HEK293T (cell line): ENCODE results near the gene SUPT16H.

Source experiments
- HDGF ChIP-seq: fragments of 450-650 bp; IDR thresholded peaks from 2 replicates; pipeline ENCODE4 v1.6.1; 2017; ENCODE audit warnings: antibody characterized with exemption, borderline replicate concordance
- NFRKB ChIP-seq: fragments of 450-650 bp; IDR thresholded peaks from 2 replicates; pipeline ENCODE4 v1.6.1; 2016; ENCODE audit warnings: mild to moderate bottlenecking, moderate library complexity
- SUZ12 ChIP-seq: fragments of 450-650 bp; IDR thresholded peaks from 2 replicates; pipeline ENCODE4 v1.6.1; 2016; ENCODE audit warnings: mild to moderate bottlenecking

GRCh38 chr14:21347201-21347600 lies 36.6 kb downstream of the SUPT16H start:
- no peak for TF ChIP-seq HDGF
- TF ChIP-seq NFRKB: no peak
- no peak for TF ChIP-seq SUZ12
